Kidney epithelial cell (primary cell): ENCODE results near the gene POU3F3. TPM values are rescaled to one million over a fixed set of nuclear protein-coding genes. Genes with fewer than 3 reads are reported as not detected.
A peak's percentile ranks its signal among the peaks of the same experiment; 100 is the strongest.

Experiments
- DNase-seq: peaks from one replicate; pipeline ENCODE4 v3.0.0-alpha.2; 2010; ENCODE audit warnings: low read depth
- H3K27me3 ChIP-seq: 2 replicates; pipeline ENCODE4 v1.6.0; 2011; ENCODE audit warnings: low read length; ENCODE audit not compliant: control insufficient read depth, insufficient read depth
- H3K36me3 ChIP-seq: 2 replicates; pipeline ENCODE4 v1.5.1; 2011; ENCODE audit warnings: low read length; ENCODE audit not compliant: control insufficient read depth, insufficient read depth
- H3K4me3 ChIP-seq: 2 replicates; pipeline ENCODE4 v1.5.1; 2011; ENCODE audit warnings: low read depth, mild to moderate bottlenecking, control low read depth, low read length
- CTCF ChIP-seq: IDR thresholded peaks from 2 replicates; pipeline ENCODE4 v1.5.1; 2011; ENCODE audit warnings: mild to moderate bottlenecking, moderate library complexity, low read length, control low read depth, inconsistent platforms; ENCODE audit not compliant: insufficient read depth, poor library complexity, severe bottlenecking
- total RNA-seq: library from RNA; depleted of rRNA; stranded (reverse); fragments of >200 nt; gene quantifications from 2 replicates; pipeline ENCODE4 v1.2.3, GENCODE V29; 2015

Gene POU3F3
- total RNA-seq, 1 donor from 2014 or later = 19.0 TPM

DNA sequence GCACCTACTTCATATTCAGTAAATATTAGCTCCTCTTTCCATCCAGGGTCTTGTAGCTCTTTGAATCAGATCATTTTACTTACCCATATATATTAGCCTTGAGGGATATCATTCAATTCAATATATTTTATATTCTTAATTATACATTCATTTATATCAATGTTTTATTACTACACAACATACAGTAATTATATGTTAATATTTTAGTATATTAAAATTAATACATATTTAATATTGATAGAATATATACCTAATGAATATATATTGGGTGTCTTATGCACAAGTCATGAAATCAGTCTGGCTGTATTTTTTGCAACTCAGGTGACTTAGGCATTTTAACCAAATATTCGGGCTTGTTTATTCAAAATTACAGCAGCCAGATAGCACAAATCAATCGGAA, 37.2 kb downstream of the POU3F3 start:
- Histone ChIP-seq H3K4me3 (no peak overlapping the region), H3K36me3 (no peaks in the 10 kb centered on the region), H3K27me3 (no peaks in the 10 kb centered on the region)
- TF ChIP-seq CTCF = no peak
- DNase-seq = no peak

- no peaks in the 10 kb centered on the region for H3K27me3 ChIP-seq
- no peak for TF ChIP-seq CTCF
- no peak for DNase-seq
Observed at GRCh38 chr2:104896446-104896845, 42.5 kb downstream of the POU3F3 start.

GRCh38 chr2:104897515-104898184, 43.7 kb downstream of the POU3F3 start:
- Histone ChIP-seq H3K4me3 (no peak overlapping the region), H3K27me3 (no peaks in the 10 kb centered on the region), H3K36me3 (no peaks in the 10 kb centered on the region)
- no peak for TF ChIP-seq CTCF
- DNase-seq = peak; percentile 26

More at GRCh38 chr2:104896446-104896845, 42.5 kb downstream of the POU3F3 start:
- Histone ChIP-seq H3K4me3 (no peak overlapping the region), H3K36me3 (no peaks in the 10 kb centered on the region)

DNA sequence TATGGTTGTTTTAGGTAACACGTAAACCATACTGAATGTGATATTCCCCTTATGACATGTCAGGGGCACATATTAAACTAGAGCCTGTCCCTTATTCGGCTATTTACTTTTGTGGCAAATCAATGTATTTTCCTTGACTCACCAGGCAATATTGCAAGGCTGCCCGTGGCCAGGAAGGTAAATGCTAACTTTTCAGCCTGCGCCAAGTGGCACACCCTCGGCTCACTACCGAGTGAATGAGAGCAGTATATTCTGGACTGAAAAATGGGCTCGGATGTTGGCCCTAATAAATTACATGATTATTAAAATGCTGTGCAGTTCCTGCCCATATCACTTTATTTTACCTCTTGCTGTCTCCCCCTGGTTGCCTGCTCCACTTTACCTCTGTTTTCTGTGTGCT, 46.7 kb downstream of the POU3F3 start:
- Histone ChIP-seq H3K4me3 (no peak overlapping the region), H3K36me3 (peaks cover 1% of the 10 kb centered on the region), H3K27me3 (no peaks in the 10 kb centered on the region)
- no peak for DNase-seq
- TF ChIP-seq CTCF = no peak

DNA sequence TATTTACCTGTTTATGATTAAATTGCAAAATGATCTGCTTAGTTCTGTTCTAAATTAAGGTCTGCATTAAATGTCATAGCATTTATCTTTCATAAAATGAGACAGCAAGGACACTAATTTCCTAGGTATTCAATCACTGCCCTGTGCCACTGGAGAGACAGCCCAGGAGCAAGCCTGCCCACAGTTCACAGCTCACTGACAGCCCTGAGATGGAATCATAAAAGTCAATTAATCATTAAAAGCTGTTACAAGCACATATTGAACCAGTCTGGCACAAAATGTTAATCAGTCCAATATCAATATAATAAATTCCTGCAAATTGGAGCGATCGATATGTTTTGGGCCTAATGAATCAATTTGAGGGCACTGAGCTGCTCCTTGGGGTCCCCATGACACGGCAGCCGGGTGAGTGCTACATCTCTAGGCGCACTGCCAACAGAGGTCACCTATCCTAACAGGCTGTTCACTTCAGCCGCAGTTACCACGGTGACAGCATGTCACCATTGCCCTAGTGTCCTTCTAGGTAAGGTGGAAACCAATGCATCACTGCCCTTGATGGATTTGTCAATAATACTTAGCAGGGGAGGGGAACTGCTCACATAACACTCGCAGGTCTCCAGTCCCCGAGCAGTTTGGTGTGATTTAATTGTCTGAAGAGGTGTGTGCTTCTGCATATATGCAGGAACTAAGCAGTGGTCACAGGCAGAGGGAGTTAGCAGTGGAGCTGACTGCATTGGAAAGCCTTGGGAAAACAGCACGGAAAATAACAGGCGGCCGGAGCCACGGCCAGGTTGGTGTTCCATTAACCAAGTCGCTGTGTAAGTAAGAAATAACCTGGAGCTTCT, 47.3 kb downstream of the POU3F3 start:
- TF ChIP-seq CTCF = peak; percentile 4
- H3K4me3 ChIP-seq = no peak overlapping the region
- H3K36me3 ChIP-seq = peaks cover 1% of the 10 kb centered on the region
- H3K27me3 ChIP-seq = no peaks in the 10 kb centered on the region
- peak; percentile 52 for DNase-seq
